K562 (cell line): ENCODE results near the gene UBE2E2. TPM values are rescaled to one million over a fixed set of nuclear protein-coding genes. Genes with fewer than 3 reads are reported as not detected.

Source experiments
- ATAC-seq: fragments of 200-7000 bp; cut with Tn5 transposase; 3 replicates; pipeline ENCODE4 v1.9.1; 2020; ENCODE audit warnings: moderate library complexity
- BruUV-seq: library from RNA; stranded (reverse); fragments of 400-500 nt; replicated peaks from 2 replicates; lab custom pipeline; 2021; lab: Mats Ljungman, UMichigan
- CTCF ChIA-PET: fragments of 300-600 bp; formaldehyde crosslinking; extraction: SDS; loops from one replicate; lab custom pipeline; 2021; ENCODE audit warnings: low intra/inter-chr PET ratio; lab: Yijun Ruan, JAX
- POLR2A ChIA-PET: fragments of 300-600, 350-650 bp; sonication (Branson Sonifier 250); formaldehyde crosslinking; extraction: SDS; loops from one replicate; lab custom pipeline; 2021; ENCODE audit warnings: antibody characterized with exemption, inconsistent platforms; lab: Yijun Ruan, JAX
- DNase-seq, 4 experiments: peaks; one replicate each; pipeline versions ENCODE4 v3.0.0 to v3.0.0-alpha.2; 2011 to 2018; ENCODE audit warnings: low spot score in 3 of 4, mixed read lengths in 3 of 4; ENCODE audit errors: extremely low read depth in 1 of 4
- FAIRE-seq: peaks from 2 replicates; lab custom pipeline; 2011; peaks lifted over from hg19 to GRCh38; lab: Jason Lieb, UNC
- H2AFZ ChIP-seq: 2 replicates; pipeline ENCODE4 v1.6.0; 2011; ENCODE audit warnings: low read depth, low read length, control low read depth, inconsistent platforms
- H3K27ac ChIP-seq: fragments of 200-600 bp; 3 replicates; pipeline ENCODE4 v1.8.0; 2011; ENCODE audit warnings: low read depth, mild to moderate bottlenecking, control low read depth, inconsistent platforms, low read length, moderate library complexity, mixed read lengths; ENCODE audit errors: extremely low read depth
- H3K27me3 ChIP-seq, 2 experiments: fragments of 300-600 bp in 1 of 2; 2 replicates in 1 of 2; 3 replicates in 1 of 2; pipeline versions ENCODE4 v1.6.0 to v1.8.0; 2011; ENCODE audit warnings: inconsistent platforms in 2 of 2, low read length in 2 of 2, mild to moderate bottlenecking in 1 of 2, mixed read lengths in 1 of 2, moderate library complexity in 1 of 2; ENCODE audit not compliant: control insufficient read depth in 2 of 2, insufficient read depth in 2 of 2
- H3K36me3 ChIP-seq: fragments of 300-600 bp; 3 replicates; pipeline ENCODE4 v1.8.0; 2011; ENCODE audit warnings: mild to moderate bottlenecking, low read length, inconsistent platforms; ENCODE audit not compliant: control insufficient read depth, insufficient read depth
- H3K4me1 ChIP-seq, 2 experiments: fragments of 200-600 bp in 1 of 2; replicated peaks in 1 of 2; 2 replicates in 1 of 2; 3 replicates in 1 of 2; pipeline versions ENCODE4 v1.5.1 to v1.8.0; 2011; ENCODE audit warnings: inconsistent platforms in 2 of 2, low read length in 2 of 2, mild to moderate bottlenecking in 1 of 2, mixed read lengths in 1 of 2, moderate library complexity in 1 of 2; ENCODE audit not compliant: control insufficient read depth in 2 of 2, insufficient read depth in 2 of 2
- H3K4me2 ChIP-seq: 2 replicates; pipeline ENCODE4 v1.6.1; 2011; ENCODE audit warnings: low read length, control low read depth, inconsistent platforms, mixed read lengths; ENCODE audit not compliant: insufficient read depth
- H3K4me3 ChIP-seq: fragments of 200-600 bp; sonication (generic), shearing (Covaris generic); 2 replicates; pipeline ENCODE4 v1.5.1; 2016; ENCODE audit warnings: control low read depth, inconsistent platforms
- H3K79me2 ChIP-seq: fragments of 200-600 bp; 3 replicates; pipeline ENCODE4 v1.8.0; 2011; ENCODE audit warnings: low read length, inconsistent platforms; ENCODE audit not compliant: control insufficient read depth, insufficient read depth
- H3K9ac ChIP-seq, 2 experiments: 2 replicates each; pipeline versions ENCODE4 v1.6.0 to v1.6.1; 2011; ENCODE audit warnings: low read depth in 2 of 2, low read length in 2 of 2, control low read depth in 1 of 2, inconsistent platforms in 1 of 2, mild to moderate bottlenecking in 1 of 2, mixed read lengths in 1 of 2; ENCODE audit not compliant: insufficient read depth in 1 of 2
- H3K9me1 ChIP-seq: one replicate; pipeline ENCODE4 v1.6.0; 2011; ENCODE audit warnings: inconsistent platforms, mild to moderate bottlenecking, low read length, moderate library complexity; ENCODE audit not compliant: control insufficient read depth, insufficient read depth
- H3K9me3 ChIP-seq: replicated peaks from 2 replicates; pipeline ENCODE4 v1.5.1; 2011; ENCODE audit warnings: low read depth, low read length, inconsistent platforms; ENCODE audit not compliant: control insufficient read depth, insufficient read depth
- H4K20me1 ChIP-seq: replicated peaks from 2 replicates; pipeline ENCODE4 v1.6.1; 2011; ENCODE audit warnings: low read length, inconsistent platforms, mixed read lengths; ENCODE audit not compliant: control insufficient read depth, insufficient read depth
- BRF2 ChIP-seq: IDR thresholded peaks from 3 replicates; pipeline ENCODE4 v1.6.1; 2011; ENCODE audit warnings: borderline replicate concordance, mild to moderate bottlenecking; ENCODE audit not compliant: insufficient read length, insufficient read depth
- CHD1 ChIP-seq: fragments of 200-600 bp; sonication (generic); IDR thresholded peaks from one replicate; pipeline ENCODE4 v1.6.1; 2012; ENCODE audit warnings: mild to moderate bottlenecking, moderate library complexity, low read length, inconsistent platforms
- DEAF1 ChIP-seq: fragments of 450-650 bp; formaldehyde crosslinking; IDR thresholded peaks from 2 replicates; pipeline ENCODE4 v1.4.0; 2020; ENCODE audit warnings: mild to moderate bottlenecking, moderate library complexity
- GABPA ChIP-seq: fragments of 200-800 bp; sonication (Bioruptor generic); conservative IDR thresholded peaks from 2 replicates; pipeline ENCODE4 v1.6.1; 2016; ENCODE audit warnings: low read depth, missing genetic modification characterization, missing compliant biosample characterization
- HIVEP1 ChIP-seq: fragments of 250-450 bp; sonication (Bioruptor Pico); IDR thresholded peaks from 2 replicates; pipeline ENCODE4 v1.4.0; 2020; ENCODE audit warnings: mild to moderate bottlenecking
- IRF2 ChIP-seq: sonication (generic); formaldehyde crosslinking; IDR thresholded peaks from 2 replicates; pipeline ENCODE4 v1.8.1; 2022; ENCODE audit warnings: mild to moderate bottlenecking, missing genetic modification reagents
- JUND ChIP-seq, 2 experiments: IDR thresholded peaks; 2 replicates in 1 of 2; 3 replicates in 1 of 2; pipeline ENCODE4 v1.6.1; 2011; ENCODE audit warnings: borderline replicate concordance in 2 of 2, low read depth in 2 of 2, low read length in 2 of 2, improper control_type of control experiment in 1 of 2, missing biosample characterization in 1 of 2, missing genetic modification characterization in 1 of 2, missing genetic modification reagents in 1 of 2
- MCM7 ChIP-seq, 2 experiments: fragments of 450-650 bp; IDR thresholded peaks; 2 replicates each; pipeline ENCODE4 v1.6.1; 2016 to 2018
- MED1 ChIP-seq: sonication (generic); formaldehyde crosslinking; IDR thresholded peaks from 2 replicates; pipeline ENCODE4 v1.8.1; 2023; ENCODE audit warnings: missing genetic modification reagents, borderline replicate concordance
- MXD1 ChIP-seq: fragments of 250-450 bp; sonication (Bioruptor Pico); IDR thresholded peaks from 2 replicates; pipeline ENCODE4 v1.8.0; 2021; ENCODE audit warnings: borderline replicate concordance, mild to moderate bottlenecking, moderate library complexity; ENCODE audit not compliant: poor library complexity, severe bottlenecking
- NRF1 ChIP-seq, 2 experiments: fragments of 450-650 bp; IDR thresholded peaks in 1 of 2; conservative IDR thresholded peaks in 1 of 2; 2 replicates each; pipeline ENCODE4 v1.6.1; 2014; ENCODE audit warnings: mild to moderate bottlenecking in 2 of 2
- RNF2 ChIP-seq: sonication (generic); IDR thresholded peaks from 2 replicates; pipeline ENCODE4 v1.6.1; 2016
- SMARCA5 ChIP-seq: fragments of 450-650 bp; IDR thresholded peaks from 2 replicates; pipeline ENCODE4 v1.6.1; 2016
- SNAPC5 ChIP-seq: fragments of 250-450 bp; sonication (Bioruptor Pico); IDR thresholded peaks from 2 replicates; pipeline ENCODE4 v1.8.0; 2021; ENCODE audit warnings: moderate library complexity, mild to moderate bottlenecking, inconsistent platforms
- SPI1 ChIP-seq: IDR thresholded peaks from 2 replicates; pipeline ENCODE4 v1.6.1; 2011; ENCODE audit warnings: low read depth, low read length, control low read depth, borderline replicate concordance
- ZNF146 ChIP-seq: IDR thresholded peaks from one replicate; pipeline ENCODE4 v1.6.1; 2018; ENCODE audit warnings: missing compliant biosample characterization; ENCODE audit not compliant: unreplicated experiment
- ZNF165 ChIP-seq: fragments of 250-450 bp; sonication (Bioruptor Pico); IDR thresholded peaks from 2 replicates; pipeline ENCODE4 v1.4.0; 2020; ENCODE audit warnings: borderline replicate concordance
- ZNF639 ChIP-seq, 2 experiments: fragments of 200-800 bp in 1 of 2; sonication (Bioruptor generic) in 1 of 2; sonication (generic) in 1 of 2; formaldehyde crosslinking in 1 of 2; IDR thresholded peaks in 1 of 2; conservative IDR thresholded peaks in 1 of 2; 2 replicates each; pipeline versions ENCODE4 v1.5.0 to v1.6.1; 2016 to 2020; ENCODE audit warnings: missing compliant biosample characterization in 1 of 2, missing genetic modification characterization in 1 of 2, missing genetic modification reagents in 1 of 2
- WGBS: fragments of 100-300 bp; shearing (Covaris generic); methylation state at CpG from one replicate; pipeline ENCODE4 v1.1.6; 2016; ENCODE audit warnings: low coverage, mixed read lengths; ENCODE audit not compliant: insufficient coverage; ENCODE audit errors: missing lambda C conversion rate; 5-methylcytosine and 5-hydroxymethylcytosine counted together
- in situ Hi-C: fragments of 300-500 bp; cut with MboI; formaldehyde crosslinking; loops from 4 replicates; pipeline ENCODE4 v1.15.0; 2018; ENCODE audit warnings: inconsistent platforms, mixed read lengths
- intact Hi-C: fragments of 100-400 bp; cut with micrococcal nuclease; formaldehyde crosslinking; loops from 2 replicates; pipeline ENCODE4 v1.14.2; 2022
- polyA plus RNA-seq, 8 experiments: library from polyadenylated mRNA; depleted of rRNA in 4 of 8; stranded (reverse) in 5 of 8; unstranded in 3 of 8; fragments of >200 nt; fragmentation: Nextera tagmentation in 2 of 8; fragmentation: Illumina TruSeq in 1 of 8; extraction: Ambion mirVana in 2 of 8; extraction: Trizol in 1 of 8; gene quantifications; 2 replicates each; pipeline versions ENCODE4 v1.2.1 to v1.2.3, GENCODE V29; 2011 to 2014; ENCODE audit warnings: inconsistent platforms in 1 of 8, missing spikeins in 1 of 8
- total RNA-seq, 7 experiments: library from RNA; depleted of rRNA in 6 of 7; stranded (reverse); fragments of >200 nt in 6 of 7; fragmentation: Illumina TruSeq in 2 of 7; extraction: Trizol in 2 of 7; gene quantifications; 2 replicates each; pipeline versions ENCODE4 v1.2.1 to v1.2.3, GENCODE V29; 2011 to 2021; ENCODE audit warnings: low replicate concordance in 1 of 7

UBE2E2 gene
- total and polyA plus RNA-seq, 9 of the 15 experiments (the other 6 are each of a cell fraction or from before 2014, with no cell fraction given): 0.22 to 5.1 (median 1.9) TPM

- no peak for TF ChIP-seq BRF2
- no peak for TF ChIP-seq IRF2
- TF ChIP-seq HIVEP1: no peak
- TF ChIP-seq JUND (IDR thresholded peaks at IDR 0.05; ENCODE audit: borderline replicate concordance, low read depth, low read length): no peak
- no peak for TF ChIP-seq JUND (tag; IDR thresholded peaks at IDR 0.05; ENCODE audit: borderline replicate concordance, low read depth, low read length)
- TF ChIP-seq SMARCA5: no peak
- no peak for TF ChIP-seq ZNF146
- TF ChIP-seq MED1 (CRISPR knock-in tag): no peak
Measured at GRCh38 chr3:23232854-23233253, 29.7 kb downstream of the UBE2E2 start (continued).

- Histone ChIP-seq H3K9me1 (no peaks in the 10 kb centered on the region), H3K9me3 (no peaks in the 10 kb centered on the region), H3K4me3 (no peak overlapping the region), H3K27me3 (no peaks in the 10 kb centered on the region), H2AFZ (no peak overlapping the region), H3K4me1 (no peaks in the 10 kb centered on the region), H3K79me2 (no peaks in the 10 kb centered on the region), H3K36me3 (no peaks in the 10 kb centered on the region), H3K27ac (no peak overlapping the region), H3K9ac (no peak overlapping the region), H3K4me2 (no peak overlapping the region), H4K20me1 (no peaks in the 10 kb centered on the region)
- no TSS peak for BruUV-seq
- intact Hi-C loops (no loop called here), in situ Hi-C loops (no loop called here)
- FAIRE-seq (no peak), ATAC-seq (no peak), DNase-seq (no peak)
- ChIA-PET POLR2A (no interaction called here), CTCF (no interaction called here)
- 0% methylated on average over 1 of the region's 1 CpG for WGBS
- no peak for TF ChIP-seq MXD1 (CRISPR knock-in tag)
- TF ChIP-seq RNF2: no peak
- no peak for TF ChIP-seq NRF1 (conservative IDR thresholded peaks at IDR 0.05 in 1 of 2, IDR thresholded peaks at IDR 0.05 in 1 of 2)
- TF ChIP-seq SNAPC5 (CRISPR knock-in tag): no peak
- TF ChIP-seq GABPA: no peak
- no peak for TF ChIP-seq CHD1
- TF ChIP-seq DEAF1: no peak
- no peak for TF ChIP-seq ZNF639 (CRISPR knock-in tag; conservative IDR thresholded peaks at IDR 0.05 in 1 of 2, IDR thresholded peaks at IDR 0.05 in 1 of 2)
- TF ChIP-seq SPI1: no peak
- TF ChIP-seq ZNF165: no peak
- TF ChIP-seq MCM7 (IDR thresholded peaks at IDR 0.05): no peak
Measured at GRCh38 chr3:23235264-23235663, 32.1 kb downstream of the UBE2E2 start.
